Kidney epithelial cell (primary cell): ENCODE data around the gene GPX1. TPM values are rescaled to one million over a fixed set of nuclear protein-coding genes. Genes with fewer than 3 reads are reported as not detected.
"Not testable (repeated sequence)": the region's sequence is repeated elsewhere in the genome, so short reads cannot be mapped to it uniquely, and the experiment has no call there.

Experiments
- DNase-seq: peaks from one replicate; pipeline ENCODE4 v3.0.0-alpha.2; 2010; ENCODE audit warnings: low read depth
- H3K27me3 ChIP-seq: 2 replicates; pipeline ENCODE4 v1.6.0; 2011; ENCODE audit warnings: low read length; ENCODE audit not compliant: control insufficient read depth, insufficient read depth
- H3K36me3 ChIP-seq: 2 replicates; pipeline ENCODE4 v1.5.1; 2011; ENCODE audit warnings: low read length; ENCODE audit not compliant: control insufficient read depth, insufficient read depth
- H3K4me3 ChIP-seq: 2 replicates; pipeline ENCODE4 v1.5.1; 2011; ENCODE audit warnings: low read depth, mild to moderate bottlenecking, control low read depth, low read length
- total RNA-seq: library from RNA; depleted of rRNA; stranded (reverse); fragments of >200 nt; gene quantifications from 2 replicates; pipeline ENCODE4 v1.2.3, GENCODE V29; 2015
- TF ChIP-seq, protein P1 (sequence below): IDR thresholded peaks from 2 replicates; pipeline ENCODE4 v1.5.1; 2011; ENCODE audit warnings: mild to moderate bottlenecking, moderate library complexity, low read length, control low read depth, inconsistent platforms; ENCODE audit not compliant: insufficient read depth, poor library complexity, severe bottlenecking

GPX1 gene
- total RNA-seq, 1 donor from 2014 or later: 422 TPM

DNA sequence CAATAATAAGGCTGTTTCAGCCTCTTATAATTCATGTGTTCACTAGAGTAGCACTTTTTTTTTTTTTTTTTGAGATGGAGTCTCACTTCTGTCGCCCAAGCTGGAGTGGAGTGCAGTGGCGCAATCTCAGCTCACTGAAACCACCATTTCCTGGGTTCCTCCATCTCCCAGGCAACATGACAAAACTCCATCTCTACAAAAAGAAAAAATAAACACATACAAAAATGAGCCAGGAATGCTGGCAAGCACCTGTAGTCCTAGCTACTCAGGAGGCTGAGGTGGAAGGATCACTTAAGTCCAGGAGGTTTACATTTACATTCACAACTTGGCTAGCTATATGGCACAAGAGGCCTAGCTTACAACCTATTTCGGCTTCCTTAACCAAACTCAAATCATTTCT is 25.1 kb downstream of the GPX1 start:
- H3K4me3 ChIP-seq: no peak overlapping the region
- H3K36me3 ChIP-seq: no peaks in the 10 kb centered on the region
- TF ChIP-seq, protein P1, sequence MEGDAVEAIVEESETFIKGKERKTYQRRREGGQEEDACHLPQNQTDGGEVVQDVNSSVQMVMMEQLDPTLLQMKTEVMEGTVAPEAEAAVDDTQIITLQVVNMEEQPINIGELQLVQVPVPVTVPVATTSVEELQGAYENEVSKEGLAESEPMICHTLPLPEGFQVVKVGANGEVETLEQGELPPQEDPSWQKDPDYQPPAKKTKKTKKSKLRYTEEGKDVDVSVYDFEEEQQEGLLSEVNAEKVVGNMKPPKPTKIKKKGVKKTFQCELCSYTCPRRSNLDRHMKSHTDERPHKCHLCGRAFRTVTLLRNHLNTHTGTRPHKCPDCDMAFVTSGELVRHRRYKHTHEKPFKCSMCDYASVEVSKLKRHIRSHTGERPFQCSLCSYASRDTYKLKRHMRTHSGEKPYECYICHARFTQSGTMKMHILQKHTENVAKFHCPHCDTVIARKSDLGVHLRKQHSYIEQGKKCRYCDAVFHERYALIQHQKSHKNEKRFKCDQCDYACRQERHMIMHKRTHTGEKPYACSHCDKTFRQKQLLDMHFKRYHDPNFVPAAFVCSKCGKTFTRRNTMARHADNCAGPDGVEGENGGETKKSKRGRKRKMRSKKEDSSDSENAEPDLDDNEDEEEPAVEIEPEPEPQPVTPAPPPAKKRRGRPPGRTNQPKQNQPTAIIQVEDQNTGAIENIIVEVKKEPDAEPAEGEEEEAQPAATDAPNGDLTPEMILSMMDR: no peak
- H3K27me3 ChIP-seq: no peaks in the 10 kb centered on the region
- DNase-seq: no peak

DNA sequence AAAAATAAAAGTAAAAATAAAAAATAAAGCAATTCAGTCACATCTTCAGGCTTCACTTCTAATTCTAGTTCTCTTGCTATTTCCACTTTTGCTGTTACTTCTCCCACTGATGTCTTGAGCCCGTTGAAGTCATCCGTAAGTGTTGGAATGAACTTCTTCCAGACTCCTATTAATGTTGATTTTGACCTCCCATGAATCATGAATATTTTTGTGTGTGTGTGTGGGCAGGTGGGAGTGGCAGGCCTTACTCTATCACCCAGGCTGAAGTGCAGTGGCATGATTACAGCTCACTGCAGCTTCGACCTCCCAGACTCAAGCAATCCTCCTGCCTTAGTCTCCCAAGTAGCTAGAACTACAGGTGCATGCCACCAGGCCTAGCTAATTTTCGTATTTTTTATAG is 29.0 kb downstream of the GPX1 start:
- DNase-seq: no peak
- Histone ChIP-seq H3K27me3 (no peaks in the 10 kb centered on the region), H3K36me3 (no peaks in the 10 kb centered on the region), H3K4me3 (no peak overlapping the region)
- TF ChIP-seq, protein P1: no peak

GRCh38 chr3:49328350-49328749 is 29.8 kb downstream of the GPX1 start:
- not testable (repeated sequence) for H3K36me3 ChIP-seq, H3K4me3 ChIP-seq, H3K27me3 ChIP-seq, DNase-seq

DNA sequence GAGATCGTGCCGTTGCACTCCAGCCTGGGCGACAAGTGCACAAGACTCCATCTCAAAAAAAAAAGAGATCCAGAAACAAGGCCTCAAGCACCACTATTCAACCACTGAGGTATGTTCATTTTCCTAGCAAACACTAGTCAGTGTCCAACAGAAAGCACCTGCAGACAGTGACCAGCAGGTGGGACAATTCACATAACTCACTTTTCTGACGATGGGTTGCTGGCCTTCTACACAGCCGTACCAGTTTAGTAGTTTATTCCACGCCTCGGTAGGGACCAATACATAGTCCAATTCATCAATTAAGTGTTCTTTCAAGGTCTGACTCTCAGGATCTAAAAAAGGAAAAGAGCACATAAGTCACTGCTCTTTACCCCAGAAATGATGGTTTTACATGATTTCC is 30.7 kb downstream of the GPX1 start:
- Histone ChIP-seq H3K27me3 (no peaks in the 10 kb centered on the region), H3K36me3 (no peaks in the 10 kb centered on the region), H3K4me3 (no peak overlapping the region)
- no peak for DNase-seq
- TF ChIP-seq, protein P1: peak; percentile 31

DNA sequence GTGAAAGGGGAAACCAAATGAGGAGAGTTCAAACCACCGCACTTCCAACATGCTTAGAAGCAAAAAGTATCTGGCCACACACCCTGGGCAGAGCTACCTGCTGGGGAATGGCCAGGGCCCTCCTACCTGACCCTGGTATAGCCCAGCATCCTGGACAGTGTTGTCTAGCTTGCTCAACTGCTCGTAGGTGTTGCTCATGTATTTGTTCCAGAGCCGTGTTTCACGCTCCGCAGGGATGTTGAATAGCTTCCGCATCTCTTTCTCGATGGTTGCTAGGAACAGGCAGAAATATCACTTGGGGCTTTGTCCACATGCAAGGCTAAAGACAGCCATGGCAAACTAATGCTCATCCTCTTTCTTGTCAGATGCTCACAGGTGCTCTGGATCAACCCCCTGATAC is 33.4 kb downstream of the GPX1 start:
- H3K27me3 ChIP-seq: no peaks in the 10 kb centered on the region
- H3K4me3 ChIP-seq: no peak overlapping the region
- no peak for DNase-seq
- TF ChIP-seq, protein P1: no peak
- no peaks in the 10 kb centered on the region for H3K36me3 ChIP-seq

GRCh38 chr3:49316696-49317457 is 41.3 kb downstream of the GPX1 start:
- H3K36me3 ChIP-seq: no peaks in the 10 kb centered on the region
- no peak overlapping the region for H3K4me3 ChIP-seq
- DNase-seq: no peak
- TF ChIP-seq, protein P1: no peak
- H3K27me3 ChIP-seq: no peaks in the 10 kb centered on the region
